ENCODE data around the gene FLT4.
"Not testable (repeated sequence)": the region's sequence is repeated elsewhere in the genome, so short reads cannot be mapped to it uniquely, and the experiment has no call there.

FLT4 gene

GRCh38 chr5:180649297-180650039 is at the start of gene FLT4:
Gene FLT4 (minus strand): TSS chr5:180649600. CDS start chr5:180649545, 55 bp downstream.
- DNase-seq (ENCODE audit: low read depth), result no peak

- DNase-seq (ENCODE audit: low read depth), result no peak
These were observed 49.6 kb upstream of the FLT4 start for GRCh38 chr5:180699042-180699441.

DNA sequence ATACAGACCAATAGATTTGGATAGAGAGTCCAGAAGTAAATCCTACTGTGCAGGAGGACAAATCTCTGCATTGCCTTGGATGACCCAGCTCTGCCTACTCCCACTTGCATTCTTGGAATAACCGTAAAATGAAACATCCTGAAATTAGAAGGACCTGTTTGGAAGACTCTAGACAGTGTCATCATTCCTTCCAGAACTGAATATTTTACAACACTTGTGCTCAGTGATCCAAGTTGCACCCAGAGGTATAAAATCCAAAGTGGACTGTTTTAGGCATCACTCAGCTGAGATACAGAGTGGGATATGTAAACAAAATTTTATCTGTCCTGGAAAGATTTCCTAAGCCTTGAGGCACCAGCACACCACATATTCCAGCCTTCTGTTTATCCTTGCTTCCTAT is 46.7 kb upstream of the FLT4 start:
- no peak for DNase-seq (ENCODE audit: low read depth)

GRCh38 chr5:180692429-180692828 is 43.0 kb upstream of the FLT4 start:
- no peak for DNase-seq (ENCODE audit: low read depth)

DNA sequence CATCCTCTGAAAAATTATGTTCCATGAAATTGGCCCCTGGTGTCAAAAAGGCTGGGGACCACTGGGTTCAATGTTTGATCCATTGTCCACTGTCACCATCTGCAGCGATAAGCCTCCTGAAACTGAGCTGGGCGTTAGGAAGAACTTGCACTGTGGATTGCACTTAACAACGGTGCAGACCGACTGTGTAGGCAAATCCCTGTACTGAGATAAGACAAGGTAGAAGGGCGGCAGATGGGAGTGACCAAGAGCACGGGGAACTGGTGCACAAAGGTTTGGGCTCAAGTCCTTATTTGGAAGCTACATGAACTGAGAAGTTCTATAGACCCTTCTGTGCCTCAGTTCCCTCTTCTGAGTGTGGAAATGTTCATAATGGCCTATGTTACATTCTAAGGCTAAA is 41.6 kb upstream of the FLT4 start:
- DNase-seq (ENCODE audit: low read depth), result no peak

- DNase-seq (ENCODE audit: low read depth), result no peak
These were observed 41.2 kb upstream of the FLT4 start for GRCh38 chr5:180690562-180690961.

DNA sequence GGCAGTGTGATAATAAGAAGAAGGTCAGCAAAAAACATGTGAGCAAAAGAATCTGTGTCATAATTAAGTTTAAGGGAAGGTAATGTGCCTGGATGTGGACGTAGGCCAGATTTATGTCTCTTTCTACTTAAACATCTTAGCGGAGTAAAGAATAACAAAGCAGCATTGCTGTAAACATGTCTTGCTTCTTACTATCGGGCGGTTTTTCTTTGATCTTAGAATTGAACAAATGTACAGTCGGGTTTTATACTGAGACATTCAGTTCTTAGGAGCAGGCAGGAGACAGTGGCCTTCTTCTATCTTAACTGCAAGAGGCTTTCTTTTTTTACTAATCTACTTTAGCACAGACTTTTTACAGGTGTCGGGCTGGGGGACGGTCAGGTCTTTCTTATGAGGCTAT is 40.4 kb upstream of the FLT4 start:
- no peak for DNase-seq (ENCODE audit: low read depth)

DNA sequence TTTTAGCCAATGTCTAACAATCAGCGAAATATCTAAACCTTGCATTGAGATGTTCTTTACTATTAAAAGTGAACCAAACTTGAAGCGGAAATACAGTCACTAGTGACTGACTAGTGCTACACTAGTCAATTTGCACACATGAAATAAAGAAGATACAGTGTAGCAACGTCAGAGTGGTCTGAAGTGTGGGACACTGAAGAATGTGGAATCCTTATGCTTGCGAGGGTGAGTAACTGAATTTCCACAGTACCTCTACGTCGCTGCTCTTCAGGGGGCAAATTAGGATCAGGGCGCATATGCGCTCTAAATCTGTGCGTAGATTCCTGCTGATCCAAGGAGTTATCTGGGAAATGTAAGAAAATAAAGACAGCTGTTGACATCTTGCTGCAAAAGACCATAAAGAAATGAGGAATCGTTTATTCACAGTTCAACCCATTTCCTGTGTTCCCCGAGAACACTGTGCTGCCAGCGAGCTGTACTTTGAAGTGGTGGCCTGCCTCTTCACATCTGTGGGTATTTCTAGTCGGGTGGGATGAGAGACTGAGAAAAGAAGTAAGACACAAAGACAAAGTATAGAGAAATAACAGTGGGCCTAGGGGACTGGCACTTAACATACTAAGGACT is 39.8 kb upstream of the FLT4 start:
- peak; percentile 28 for DNase-seq (ENCODE audit: low read depth)

DNA sequence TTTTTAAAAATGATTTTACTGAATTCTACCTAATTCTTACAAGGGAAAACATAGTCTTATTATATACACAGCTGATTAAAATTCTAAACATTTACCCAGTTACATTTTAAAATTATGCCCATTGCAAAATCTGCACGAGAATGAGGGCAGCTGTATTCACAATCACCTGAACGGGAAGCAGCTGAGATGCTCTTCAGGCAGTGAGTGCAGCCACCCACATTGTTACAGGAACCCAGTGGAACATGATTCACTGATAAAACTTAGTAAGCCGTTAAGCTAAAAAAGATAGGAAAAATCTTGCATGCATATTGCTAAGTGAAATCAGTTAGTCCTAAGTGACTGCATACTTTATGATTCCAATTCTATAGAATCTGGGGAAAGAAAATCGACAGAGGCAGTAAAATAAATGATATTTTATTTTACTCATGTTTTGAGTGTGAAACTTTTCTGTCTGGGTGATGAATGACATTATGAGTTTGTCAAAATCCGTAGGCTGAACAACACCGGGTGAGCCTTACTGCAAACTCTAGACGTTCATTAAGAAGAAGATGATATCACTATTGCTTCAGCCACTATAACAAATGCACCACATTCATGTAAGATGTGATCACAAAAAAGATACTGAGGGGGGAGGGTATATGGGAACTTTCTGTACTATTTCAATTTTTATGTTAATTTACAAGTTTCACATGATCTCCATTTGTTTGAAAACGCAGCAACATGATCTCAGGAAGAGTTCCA is 39.1 kb upstream of the FLT4 start:
- no peak for DNase-seq (ENCODE audit: low read depth)

DNA sequence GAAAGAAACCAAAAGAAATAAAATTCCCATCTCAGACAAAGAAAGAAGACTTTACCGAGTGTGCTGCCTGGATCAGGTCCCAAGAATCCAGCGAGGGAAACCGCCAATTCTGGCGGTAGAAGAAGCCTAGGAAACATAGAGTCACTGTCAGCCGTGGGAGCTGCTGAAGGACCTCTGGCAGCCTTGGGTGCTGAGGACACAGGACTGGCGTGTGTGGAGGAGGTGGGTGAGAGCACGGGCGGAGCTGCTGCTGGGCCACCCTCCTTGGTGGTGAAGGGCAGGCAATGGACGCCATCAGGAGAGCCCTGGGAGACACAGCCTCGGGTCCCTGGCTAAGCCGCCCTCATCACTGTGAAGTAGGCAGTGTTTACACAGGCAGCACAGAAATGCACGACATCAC is 37.4 kb upstream of the FLT4 start:
- DNase-seq (ENCODE audit: low read depth), result not testable (repeated sequence)

DNA sequence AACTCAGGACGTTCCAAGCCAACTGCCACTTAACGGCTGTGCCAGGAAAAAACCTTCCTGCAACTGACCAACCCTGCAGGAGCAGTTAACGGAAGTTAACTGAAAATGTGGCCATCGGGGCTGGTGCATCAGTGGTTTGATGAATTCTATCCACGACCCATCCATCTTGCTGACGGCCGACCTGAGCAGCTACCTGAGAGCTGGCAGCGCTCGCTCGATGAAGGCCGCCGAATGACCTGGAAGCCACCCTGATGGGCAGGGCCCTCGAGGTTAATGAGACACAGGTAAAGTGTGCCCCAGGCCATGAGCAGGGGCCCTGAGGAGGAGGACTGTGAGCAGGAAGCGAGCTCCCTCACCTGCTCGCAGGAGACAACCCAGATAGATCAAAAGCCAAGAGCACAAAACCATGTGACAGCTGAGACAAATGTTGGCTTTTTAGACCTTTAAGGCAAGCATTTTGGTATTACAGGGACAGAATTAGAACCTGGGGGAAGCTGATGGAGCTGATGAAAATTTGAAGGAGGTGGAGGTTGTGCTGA is 35.3 kb upstream of the FLT4 start:
- no peak for DNase-seq (ENCODE audit: low read depth)

GRCh38 chr5:180683220-180683922 is 34.0 kb upstream of the FLT4 start:
- no peak for DNase-seq (ENCODE audit: low read depth)

DNA sequence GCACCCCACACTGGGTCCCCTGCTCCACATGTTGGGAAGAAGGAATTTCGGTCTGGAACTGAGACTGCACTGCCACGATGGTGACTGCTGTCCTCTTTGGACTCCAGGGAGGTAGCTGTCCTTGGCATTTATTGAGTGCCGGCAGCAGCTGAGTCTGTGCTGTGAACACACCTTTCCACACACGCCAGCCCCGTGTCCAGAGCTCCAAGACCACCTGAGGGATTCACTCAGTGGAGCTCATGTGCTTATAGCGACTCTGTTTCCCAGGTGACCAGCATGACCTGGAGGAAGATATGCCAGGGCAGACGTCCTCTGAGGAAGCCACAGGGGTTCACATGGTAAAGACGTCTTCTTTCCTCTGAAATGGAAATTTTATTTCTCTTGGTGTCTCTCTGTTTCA is 33.2 kb upstream of the FLT4 start:
- DNase-seq (ENCODE audit: low read depth), result no peak

- not testable (repeated sequence) for DNase-seq (ENCODE audit: low read depth)
These were observed 32.6 kb upstream of the FLT4 start for GRCh38 chr5:180682008-180682407.

DNA sequence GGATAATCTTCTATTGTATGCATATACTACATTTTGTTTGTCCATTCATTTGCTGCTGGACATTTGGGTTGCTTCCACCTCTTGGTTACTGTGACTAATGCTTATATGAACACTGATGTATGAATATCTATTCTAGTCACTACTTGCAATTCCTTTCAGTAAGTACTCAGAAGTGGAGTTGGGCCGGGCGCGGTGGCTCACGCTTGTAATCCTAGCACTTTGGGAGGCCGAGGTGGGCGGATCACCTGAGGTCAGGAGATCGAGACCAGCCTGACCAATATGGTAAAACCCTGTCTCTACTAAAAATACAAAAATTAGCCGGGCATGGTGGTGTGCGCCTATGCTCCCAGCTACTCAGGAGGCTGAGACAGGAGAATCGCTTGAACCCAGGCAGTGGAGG is 28.9 kb upstream of the FLT4 start:
- not testable (repeated sequence) for DNase-seq (ENCODE audit: low read depth)

DNA sequence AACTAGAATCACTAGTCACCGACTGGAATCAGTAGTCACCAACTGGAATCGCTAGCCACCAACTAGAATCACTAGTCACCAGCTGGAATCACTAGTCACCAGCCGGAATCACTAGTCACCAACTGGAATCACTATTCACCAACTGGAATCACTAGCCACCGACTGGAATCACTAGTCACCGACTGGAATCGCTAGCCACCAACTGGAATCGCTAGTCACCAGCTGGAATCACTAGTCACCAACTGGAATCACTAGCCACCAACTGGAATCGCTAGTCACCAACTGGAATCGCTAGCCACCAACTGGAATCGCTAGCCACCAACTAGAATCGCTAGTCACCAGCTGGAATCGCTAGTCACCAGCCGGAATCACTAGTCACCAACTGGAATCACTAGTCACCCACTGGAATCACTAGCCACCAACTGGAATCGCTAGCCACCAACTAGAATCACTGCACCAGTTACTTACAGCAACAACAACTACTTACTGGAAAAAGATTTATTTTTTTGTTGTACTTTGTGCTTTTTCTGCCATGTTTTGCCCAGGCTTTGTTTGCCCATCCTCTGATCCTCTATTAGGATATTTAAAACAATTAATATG is 25.7 kb upstream of the FLT4 start:
- DNase-seq (ENCODE audit: low read depth), result no peak

DNA sequence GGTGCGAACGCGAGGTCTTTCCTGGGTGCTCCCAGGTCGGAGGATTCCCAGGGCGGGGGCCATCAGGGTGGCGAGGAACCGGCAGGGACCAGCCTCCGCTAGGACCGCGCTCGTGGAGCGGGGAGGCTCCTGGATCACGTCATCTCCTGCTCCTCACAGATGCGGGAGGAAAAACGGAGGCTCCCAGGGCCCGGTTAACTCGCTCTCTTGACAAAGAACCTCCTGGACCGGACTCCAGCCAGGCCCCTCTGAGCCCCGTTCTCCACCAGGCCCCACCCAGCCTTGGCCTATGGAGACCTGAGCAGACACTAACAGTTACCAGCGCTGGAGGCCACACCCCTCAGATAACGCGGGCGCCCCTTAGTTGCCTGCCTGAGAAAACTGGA is 24.7 kb upstream of the FLT4 start:
- not testable (repeated sequence) for DNase-seq (ENCODE audit: low read depth)

GRCh38 chr5:180673371-180674089 is 24.1 kb upstream of the FLT4 start:
- no peak for DNase-seq (ENCODE audit: low read depth)

DNA sequence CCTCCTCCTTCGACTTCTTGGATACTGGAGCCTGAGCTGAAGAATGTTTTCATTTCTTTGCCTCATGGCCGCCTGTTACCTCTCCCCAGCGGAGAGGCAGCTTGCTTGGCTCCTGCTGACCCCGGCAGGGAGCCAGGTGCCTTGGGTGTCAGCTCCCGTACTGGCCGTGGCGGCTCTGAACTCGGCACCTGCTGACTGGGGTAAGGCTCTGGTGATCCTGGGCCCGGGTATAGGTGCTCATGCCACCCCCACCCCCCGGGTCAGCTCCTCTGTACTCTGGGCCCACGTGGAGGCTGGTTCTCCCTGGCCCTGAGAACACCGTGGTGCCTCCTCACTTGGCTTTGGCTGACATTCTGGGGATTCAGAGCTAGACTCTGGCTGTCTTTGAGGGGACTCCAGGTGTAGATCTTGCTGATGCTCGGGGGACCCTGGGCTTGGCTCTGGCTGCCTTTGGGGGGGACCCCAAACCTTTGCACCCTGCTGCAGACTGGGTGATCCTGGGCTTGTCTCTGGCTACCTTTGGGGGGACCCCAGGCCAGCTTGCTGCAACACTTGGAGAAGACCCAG is 22.6 kb upstream of the FLT4 start:
- not testable (repeated sequence) for DNase-seq (ENCODE audit: low read depth)

GRCh38 chr5:180670586-180671359 is 21.4 kb upstream of the FLT4 start:
- peak; percentile 21 for DNase-seq (ENCODE audit: low read depth)
